IMR-90 (cell line): Measurements from ENCODE around the gene CD209. TPM values are rescaled to one million over a fixed set of nuclear protein-coding genes. Genes with fewer than 3 reads are reported as not detected.

ENCODE experiments used
- ATAC-seq: fragments of 200-7000 bp; cut with Tn5 transposase; 2 replicates; pipeline ENCODE4 v1.9.1; 2020; ENCODE audit warnings: low read depth, mild to moderate bottlenecking, moderate library complexity
- BruUV-seq: library from RNA; stranded (reverse); fragments of 400-500 nt; replicated peaks from 2 replicates; lab custom pipeline; 2021; lab: Mats Ljungman, UMichigan
- CTCF ChIA-PET: fragments of 300-600 bp; formaldehyde crosslinking; extraction: SDS; loops from one replicate; lab custom pipeline; 2021; ENCODE audit warnings: antibody characterized with exemption; lab: Yijun Ruan, JAX
- POLR2A ChIA-PET: fragments of 300-600 bp; sonication (Branson Sonifier 250); formaldehyde crosslinking; loops from one replicate; lab custom pipeline; 2022; ENCODE audit warnings: antibody characterized with exemption; ENCODE audit not compliant: unreplicated experiment; lab: Charles Lee
- DNase-seq: peaks from one replicate; pipeline ENCODE4 v3.0.0; 2013
- H2AFZ ChIP-seq: replicated peaks from 2 replicates; pipeline ENCODE3; 2013; ENCODE audit warnings: low read length, mild to moderate bottlenecking; ENCODE audit not compliant: poor library complexity
- H2AK5ac ChIP-seq: 2 replicates; pipeline ENCODE4 v1.6.1; 2013; ENCODE audit warnings: low read depth, low read length, inconsistent platforms
- H2AK9ac ChIP-seq: replicated peaks from 2 replicates; pipeline ENCODE3; 2013; ENCODE audit warnings: mild to moderate bottlenecking, low read depth, low read length, moderate library complexity; ENCODE audit not compliant: poor library complexity
- H2BK120ac ChIP-seq: 2 replicates; pipeline ENCODE4 v1.6.1; 2013; ENCODE audit warnings: low read depth, low read length, inconsistent platforms
- H2BK15ac ChIP-seq: 3 replicates; pipeline ENCODE4 v1.6.1; 2013; ENCODE audit warnings: low read depth, low read length, inconsistent platforms
- H2BK20ac ChIP-seq: 2 replicates; pipeline ENCODE4 v1.6.1; 2013; ENCODE audit warnings: low read depth, mild to moderate bottlenecking, inconsistent platforms, low read length, moderate library complexity
- H2BK5ac ChIP-seq: 2 replicates; pipeline ENCODE4 v1.6.1; 2013; ENCODE audit warnings: mild to moderate bottlenecking, low read depth, low read length, inconsistent platforms; ENCODE audit not compliant: poor library complexity, severe bottlenecking
- H3K14ac ChIP-seq: replicated peaks from 2 replicates; pipeline ENCODE4 v1.6.1; 2013; ENCODE audit warnings: low read depth, low read length, inconsistent platforms
- H3K18ac ChIP-seq: 2 replicates; pipeline ENCODE4 v1.6.1; 2013; ENCODE audit warnings: low read depth, low read length, control low read depth
- H3K23ac ChIP-seq: 2 replicates; pipeline ENCODE4 v1.6.1; 2013; ENCODE audit warnings: low read depth, low read length, inconsistent platforms
- H3K27ac ChIP-seq: 2 replicates; pipeline ENCODE4 v1.5.1; 2013; ENCODE audit warnings: mild to moderate bottlenecking, control low read depth, low read length; ENCODE audit not compliant: insufficient read depth
- H3K27me3 ChIP-seq: 2 replicates; pipeline ENCODE4 v1.6.1; 2013; ENCODE audit warnings: low read length; ENCODE audit not compliant: control insufficient read depth, insufficient read depth
- H3K36me3 ChIP-seq: 2 replicates; pipeline ENCODE4 v1.6.1; 2013; ENCODE audit warnings: low read length, mixed read lengths; ENCODE audit not compliant: control insufficient read depth, insufficient read depth
- H3K4ac ChIP-seq: 2 replicates; pipeline ENCODE4 v1.6.1; 2013; ENCODE audit warnings: low read depth, low read length, inconsistent platforms
- H3K4me1 ChIP-seq: 2 replicates; pipeline ENCODE4 v1.6.1; 2013; ENCODE audit warnings: low read length, mixed read lengths; ENCODE audit not compliant: control insufficient read depth, insufficient read depth
- H3K4me2 ChIP-seq: 2 replicates; pipeline ENCODE4 v1.6.1; 2013; ENCODE audit warnings: low read depth, mild to moderate bottlenecking, control low read depth, low read length, moderate library complexity
- H3K4me3 ChIP-seq: 2 replicates; pipeline ENCODE4 v1.5.1; 2013; ENCODE audit warnings: low read depth, mild to moderate bottlenecking, control low read depth, low read length, moderate library complexity; ENCODE audit not compliant: insufficient read depth
- H3K56ac ChIP-seq: 2 replicates; pipeline ENCODE4 v1.6.1; 2013; ENCODE audit warnings: low read length, inconsistent platforms; ENCODE audit not compliant: insufficient read depth; ENCODE audit errors: extremely low read depth
- H3K79me1 ChIP-seq, 2 experiments: 2 replicates each; pipeline ENCODE4 v1.6.1; 2013; ENCODE audit warnings: low read length in 2 of 2, inconsistent platforms in 1 of 2, low read depth in 1 of 2
- H3K9ac ChIP-seq: 2 replicates; pipeline ENCODE4 v1.6.1; 2013; ENCODE audit warnings: low read depth, low read length, control low read depth
- H3K9me1 ChIP-seq: 2 replicates; pipeline ENCODE4 v1.6.1; 2013; ENCODE audit warnings: low read length, inconsistent platforms; ENCODE audit not compliant: insufficient read depth
- H3K9me3 ChIP-seq: 2 replicates; pipeline ENCODE4 v1.6.1; 2013; ENCODE audit warnings: low read length; ENCODE audit not compliant: control insufficient read depth, insufficient read depth
- H4K20me1 ChIP-seq: 2 replicates; pipeline ENCODE4 v1.6.1; 2013; ENCODE audit warnings: low read length, inconsistent platforms; ENCODE audit not compliant: insufficient read depth
- H4K5ac ChIP-seq: 2 replicates; pipeline ENCODE4 v1.6.1; 2013; ENCODE audit warnings: mild to moderate bottlenecking, low read depth, low read length, control low read depth
- H4K8ac ChIP-seq, 2 experiments: 2 replicates each; pipeline ENCODE4 v1.6.1; 2013; ENCODE audit warnings: low read depth in 2 of 2, low read length in 2 of 2, control low read depth in 1 of 2, inconsistent platforms in 1 of 2
- H4K91ac ChIP-seq: 2 replicates; pipeline ENCODE4 v1.6.1; 2013; ENCODE audit warnings: low read depth, low read length, inconsistent platforms; ENCODE audit not compliant: insufficient read depth
- CEBPB ChIP-seq: IDR thresholded peaks from 2 replicates; pipeline ENCODE4 v1.6.1; 2012; ENCODE audit warnings: low read depth, low read length, improper control_type of control experiment
- CHD1 ChIP-seq: IDR thresholded peaks from 2 replicates; pipeline ENCODE4 v1.6.1; 2012; ENCODE audit warnings: low read depth, low read length, improper control_type of control experiment
- FOS ChIP-seq: fragments of 150-350 bp; IDR thresholded peaks from 2 replicates; pipeline ENCODE4 v1.6.1; 2016; ENCODE audit warnings: low read depth, low read length
- MAZ ChIP-seq: IDR thresholded peaks from 2 replicates; pipeline ENCODE4 v1.6.1; 2012; ENCODE audit warnings: low read depth, mild to moderate bottlenecking, low read length, improper control_type of control experiment, moderate library complexity, borderline replicate concordance
- MXI1 ChIP-seq: IDR thresholded peaks from 2 replicates; pipeline ENCODE4 v1.6.1; 2012; ENCODE audit warnings: low read depth, mild to moderate bottlenecking, low read length, moderate library complexity, borderline replicate concordance
- NFE2L2 ChIP-seq: fragments of 150-350 bp; IDR thresholded peaks from 2 replicates; pipeline ENCODE4 v1.6.1; 2016; ENCODE audit warnings: low read depth, mild to moderate bottlenecking, low read length
- RAD21 ChIP-seq: IDR thresholded peaks from 2 replicates; pipeline ENCODE4 v1.6.1; 2012; ENCODE audit warnings: low read length, improper control_type of control experiment
- RCOR1 ChIP-seq: IDR thresholded peaks from 2 replicates; pipeline ENCODE4 v1.6.1; 2012; ENCODE audit warnings: mild to moderate bottlenecking, low read length, improper control_type of control experiment; ENCODE audit not compliant: insufficient replicate concordance
- SMC3 ChIP-seq: fragments of 150-350 bp; IDR thresholded peaks from 2 replicates; pipeline ENCODE4 v1.6.1; 2016; ENCODE audit warnings: low read depth, mild to moderate bottlenecking, antibody characterized with exemption, low read length, moderate library complexity
- WGBS, 2 experiments: methylation state at CpG; one replicate each; pipeline versions ENCODE4 v1.1.5 to v1.1.7; 2013; ENCODE audit warnings: missing lambda C conversion rate in 2 of 2; ENCODE audit not compliant: insufficient read length in 1 of 2; ENCODE audit errors: extremely low coverage in 2 of 2; 5-methylcytosine and 5-hydroxymethylcytosine counted together
- dilution Hi-C: fragments of 300-500 bp; cut with HindIII; formaldehyde crosslinking; loops from one replicate; pipeline ENCODE4 v1.14.3; 2018; ENCODE audit warnings: low sequenced_read_pairs; ENCODE audit not compliant: unreplicated experiment
- in situ Hi-C: fragments of 300-500 bp; cut with MboI; formaldehyde crosslinking; loops from 3 replicates; pipeline ENCODE4 v1.14.3; 2019; ENCODE audit warnings: low sequenced_read_pairs, inconsistent platforms, mixed read lengths
- intact Hi-C: fragments of 100-400 bp; cut with micrococcal nuclease; formaldehyde crosslinking; loops from 2 replicates; pipeline ENCODE4 v1.10.0; 2022
- polyA plus RNA-seq, 3 experiments: library from polyadenylated mRNA; depleted of rRNA; stranded (reverse); fragments of >200 nt; gene quantifications; 2 replicates each; pipeline ENCODE4 v1.2.3, GENCODE V29; 2012; ENCODE audit warnings: low replicate concordance in 1 of 3
- total RNA-seq: library from RNA; depleted of rRNA; stranded (reverse); fragments of >200 nt; gene quantifications from 2 replicates; pipeline ENCODE4 v1.2.3, GENCODE V29; 2012
- TF ChIP-seq, protein P1 (sequence below): conservative IDR thresholded peaks from 2 replicates; pipeline ENCODE4 v1.5.1; 2012; ENCODE audit warnings: mild to moderate bottlenecking, low read depth, low read length, improper control_type of control experiment
- TF ChIP-seq, protein P2 (sequence below): fragments of 150-350 bp; IDR thresholded peaks from 2 replicates; pipeline ENCODE4 v1.6.1; 2017; ENCODE audit warnings: mild to moderate bottlenecking, antibody characterized with exemption, low read length, low read depth

Gene CD209
- total and polyA plus RNA-seq, 2 of the 4 experiments (the other 2 are of a cell fraction): not detected

DNA sequence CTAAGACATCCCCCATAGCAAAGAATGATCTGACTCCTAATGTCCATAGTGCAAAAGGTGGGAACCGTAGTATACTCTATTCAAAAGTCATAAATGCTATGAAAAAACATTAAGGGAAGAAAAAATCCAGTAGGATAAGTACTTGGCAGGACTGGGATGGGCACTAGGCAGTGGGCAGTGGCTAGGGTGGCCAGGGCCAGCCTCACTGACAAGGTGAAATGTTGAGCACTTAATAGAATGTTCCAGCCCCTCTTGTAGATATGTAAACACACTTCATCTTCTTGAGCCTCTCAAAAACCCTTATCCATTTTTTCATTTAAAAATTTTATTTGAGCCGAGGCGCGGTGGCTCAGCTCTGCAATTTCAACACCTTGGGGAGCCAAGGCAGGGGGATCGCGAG lies 14.0 kb downstream of the CD209 start:
- BruUV-seq: no TSS peak
- H3K4me2 ChIP-seq: no peak overlapping the region
- TF ChIP-seq MXI1 (no peak), FOS (no peak), SMC3 (no peak), RCOR1 (no peak), CEBPB (no peak), MAZ (no peak), NFE2L2 (no peak), CHD1 (no peak), RAD21 (no peak)
- TF ChIP-seq, protein P1, sequence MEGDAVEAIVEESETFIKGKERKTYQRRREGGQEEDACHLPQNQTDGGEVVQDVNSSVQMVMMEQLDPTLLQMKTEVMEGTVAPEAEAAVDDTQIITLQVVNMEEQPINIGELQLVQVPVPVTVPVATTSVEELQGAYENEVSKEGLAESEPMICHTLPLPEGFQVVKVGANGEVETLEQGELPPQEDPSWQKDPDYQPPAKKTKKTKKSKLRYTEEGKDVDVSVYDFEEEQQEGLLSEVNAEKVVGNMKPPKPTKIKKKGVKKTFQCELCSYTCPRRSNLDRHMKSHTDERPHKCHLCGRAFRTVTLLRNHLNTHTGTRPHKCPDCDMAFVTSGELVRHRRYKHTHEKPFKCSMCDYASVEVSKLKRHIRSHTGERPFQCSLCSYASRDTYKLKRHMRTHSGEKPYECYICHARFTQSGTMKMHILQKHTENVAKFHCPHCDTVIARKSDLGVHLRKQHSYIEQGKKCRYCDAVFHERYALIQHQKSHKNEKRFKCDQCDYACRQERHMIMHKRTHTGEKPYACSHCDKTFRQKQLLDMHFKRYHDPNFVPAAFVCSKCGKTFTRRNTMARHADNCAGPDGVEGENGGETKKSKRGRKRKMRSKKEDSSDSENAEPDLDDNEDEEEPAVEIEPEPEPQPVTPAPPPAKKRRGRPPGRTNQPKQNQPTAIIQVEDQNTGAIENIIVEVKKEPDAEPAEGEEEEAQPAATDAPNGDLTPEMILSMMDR: no peak
- TF ChIP-seq, protein P2, sequence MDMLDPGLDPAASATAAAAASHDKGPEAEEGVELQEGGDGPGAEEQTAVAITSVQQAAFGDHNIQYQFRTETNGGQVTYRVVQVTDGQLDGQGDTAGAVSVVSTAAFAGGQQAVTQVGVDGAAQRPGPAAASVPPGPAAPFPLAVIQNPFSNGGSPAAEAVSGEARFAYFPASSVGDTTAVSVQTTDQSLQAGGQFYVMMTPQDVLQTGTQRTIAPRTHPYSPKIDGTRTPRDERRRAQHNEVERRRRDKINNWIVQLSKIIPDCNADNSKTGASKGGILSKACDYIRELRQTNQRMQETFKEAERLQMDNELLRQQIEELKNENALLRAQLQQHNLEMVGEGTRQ: no peak

More for the DNA sequence above, 14.0 kb downstream of the CD209 start:
- intact Hi-C loops (no loop called here), dilution Hi-C loops (no loop called here), in situ Hi-C loops (no loop called here)
- POLR2A ChIA-PET: no interaction called here
- H4K91ac ChIP-seq: no peak overlapping the region
- H3K27ac ChIP-seq: no peak overlapping the region
- no peaks in the 10 kb centered on the region for H3K9me1 ChIP-seq
- no peak overlapping the region for H2AK9ac ChIP-seq
- H4K5ac ChIP-seq: no peak overlapping the region
- no peaks in the 10 kb centered on the region for H3K4me1 ChIP-seq
- no peak overlapping the region for H3K4me3 ChIP-seq
- H2AK5ac ChIP-seq: no peak overlapping the region
- no peak overlapping the region for H2BK120ac ChIP-seq
- no peaks in the 10 kb centered on the region for H4K20me1 ChIP-seq
- H3K18ac ChIP-seq: no peak overlapping the region
- H2AFZ ChIP-seq: no peak overlapping the region
- H3K14ac ChIP-seq: no peak overlapping the region
- no CpG with 5 or more reads among the region's 6 CpGs for WGBS, 2 experiments
- H2BK5ac ChIP-seq: no peak overlapping the region
- no peaks in the 10 kb centered on the region for H3K9me3 ChIP-seq
- no peak overlapping the region for H4K8ac ChIP-seq
- H2BK15ac ChIP-seq: no peak overlapping the region
- no peaks in the 10 kb centered on the region for H3K36me3 ChIP-seq
- no peak for DNase-seq
- no peak overlapping the region for H3K56ac ChIP-seq
- no peaks in the 10 kb centered on the region for H3K79me1 ChIP-seq
- H3K4ac ChIP-seq: no peak overlapping the region
- H2BK20ac ChIP-seq: no peak overlapping the region
- H3K9ac ChIP-seq: no peak overlapping the region
- ATAC-seq: no peak
- no peak overlapping the region for H3K23ac ChIP-seq
- H3K27me3 ChIP-seq: peaks cover 46% of the 10 kb centered on the region
- CTCF ChIA-PET: no interaction called here
